ENCODE data around the gene C4BPA. TPM values are rescaled to one million over a fixed set of nuclear protein-coding genes. Genes with fewer than 3 reads are reported as not detected.

Gene C4BPA
- total RNA-seq, 4 donors from 2014 or later: not detected

GRCh38 chr1:207079706-207080241 is 24.3 kb upstream of the C4BPA start:
- intact Hi-C loops (cut with DNase I): loop anchor here (5.0 to 10.0 kb wide), 2 partner anchors 75 to 328 kb away; no protein-coding TSS in a partner anchor
- H3K9me3 ChIP-seq: no peaks in the 10 kb centered on the region

GRCh38 chr1:207081088-207081487 is 22.9 kb upstream of the C4BPA start:
- no peak for TF ChIP-seq POLR2A (IDR thresholded peaks at IDR 0.05)
- TF ChIP-seq CTCF (IDR thresholded peaks at IDR 0.05): no peak
- no peak overlapping the region for H3K4me3 ChIP-seq (replicated peaks in 1 of 3)
- H3K27me3 ChIP-seq: no peaks in the 10 kb centered on the region
- no peaks in the 10 kb centered on the region for H3K9me3 ChIP-seq
- no peak for DNase-seq
- H3K4me1 ChIP-seq: peaks cover 0 to 4% of the 10 kb centered on the region in 2 donors
- 68 to 77% methylated on average over 2 of the region's 2 CpGs for WGBS, 2 donors
- no peak overlapping the region for H3K27ac ChIP-seq
- intact Hi-C loops (cut with DNase I): loop anchor here (5.0 kb wide), 1 partner anchor 326 kb away; no protein-coding TSS in a partner anchor
- H3K36me3 ChIP-seq: peaks cover 0 to 6% of the 10 kb centered on the region in 2 donors

More at GRCh38 chr1:207079706-207080241, 24.3 kb upstream of the C4BPA start:
- DNase-seq: peak; percentile 32 to 39
- peaks cover 0 to 15% of the 10 kb centered on the region in 2 donors for H3K36me3 ChIP-seq
- 76 to 78% methylated on average over 6 of the region's 6 CpGs for WGBS, 2 donors
- H3K4me1 ChIP-seq: peaks cover under 1 to 5% of the 10 kb centered on the region in 2 donors
- TF ChIP-seq POLR2A (IDR thresholded peaks at IDR 0.05): no peak
- TF ChIP-seq CTCF (IDR thresholded peaks at IDR 0.05): no peak
- H3K27ac ChIP-seq: no peak overlapping the region
- no peaks in the 10 kb centered on the region for H3K27me3 ChIP-seq
- H3K4me3 ChIP-seq (replicated peaks in 1 of 3): no peak overlapping the region

- H3K4me3 ChIP-seq (replicated peaks in 1 of 3): no peak overlapping the region
- DNase-seq: no peak
- no peak for TF ChIP-seq CTCF (IDR thresholded peaks at IDR 0.05)
- no peak for TF ChIP-seq POLR2A (IDR thresholded peaks at IDR 0.05)
- H3K4me1 ChIP-seq: peaks cover 0 to 4% of the 10 kb centered on the region in 2 donors
- H3K27ac ChIP-seq: no peak overlapping the region
- peaks cover 0 to 6% of the 10 kb centered on the region in 2 donors for H3K36me3 ChIP-seq
- H3K9me3 ChIP-seq: no peaks in the 10 kb centered on the region
- 93 to 96% methylated on average over 2 of the region's 2 CpGs for WGBS, 2 donors
- H3K27me3 ChIP-seq: no peaks in the 10 kb centered on the region
- intact Hi-C loops (cut with DNase I): loop anchor here (5.0 kb wide), 1 partner anchor 325 kb away; no protein-coding TSS in a partner anchor
These were observed 22.2 kb upstream of the C4BPA start for GRCh38 chr1:207081806-207082205.

- Histone ChIP-seq H3K27me3 (no peaks in the 10 kb centered on the region), H3K27ac (no peak overlapping the region), H3K4me1 (no peaks in the 10 kb centered on the region), H3K9me3 (no peaks in the 10 kb centered on the region), H3K36me3 (peaks cover 0 to 6% of the 10 kb centered on the region in 2 donors), H3K4me3 (replicated peaks in 1 of 3) (no peak overlapping the region)
- DNase-seq: no peak
- TF ChIP-seq POLR2A (IDR thresholded peaks at IDR 0.05): no peak
- TF ChIP-seq CTCF (IDR thresholded peaks at IDR 0.05): no peak
- intact Hi-C loops (cut with DNase I): loop anchor here (5.0 kb wide), 1 partner anchor 323 kb away; no protein-coding TSS in a partner anchor
- 68 to 75% methylated on average over 2 of the region's 2 CpGs for WGBS, 2 donors
These were observed 19.8 kb upstream of the C4BPA start for GRCh38 chr1:207084232-207084631.

- 26% methylated on average over 8 of the region's 8 CpGs for WGBS, 2 donors
- no peaks in the 10 kb centered on the region for H3K9me3 ChIP-seq
- H3K36me3 ChIP-seq: peaks cover 0 to under 1% of the 10 kb centered on the region in 2 donors
- TF ChIP-seq POLR2A (IDR thresholded peaks at IDR 0.05): no peak
- peak; percentile 32 to 79 (median 66) for TF ChIP-seq CTCF (IDR thresholded peaks at IDR 0.05)
- no peaks in the 10 kb centered on the region for H3K27me3 ChIP-seq
- intact Hi-C loops (cut with DNase I): loop anchor here (5.0 kb wide), 1 partner anchor 323 kb away; no protein-coding TSS in a partner anchor
- no peak overlapping the region for H3K4me3 ChIP-seq (replicated peaks in 1 of 3)
- no peak overlapping the region for H3K27ac ChIP-seq
- H3K4me1 ChIP-seq: no peaks in the 10 kb centered on the region
- peak; percentile 61 to 65 for DNase-seq
These were observed 19.3 kb upstream of the C4BPA start for GRCh38 chr1:207084701-207085180.

All from thyroid gland (tissue), 4 donors.